NCI-H2196 (cell line): ENCODE results near the gene LHCGR.

ENCODE experiments used
- DNase-seq: peaks from one replicate; lab custom pipeline; 2025; ENCODE audit not compliant: unreplicated experiment; lab: John Stamatoyannopoulos, UW

Gene LHCGR

DNA sequence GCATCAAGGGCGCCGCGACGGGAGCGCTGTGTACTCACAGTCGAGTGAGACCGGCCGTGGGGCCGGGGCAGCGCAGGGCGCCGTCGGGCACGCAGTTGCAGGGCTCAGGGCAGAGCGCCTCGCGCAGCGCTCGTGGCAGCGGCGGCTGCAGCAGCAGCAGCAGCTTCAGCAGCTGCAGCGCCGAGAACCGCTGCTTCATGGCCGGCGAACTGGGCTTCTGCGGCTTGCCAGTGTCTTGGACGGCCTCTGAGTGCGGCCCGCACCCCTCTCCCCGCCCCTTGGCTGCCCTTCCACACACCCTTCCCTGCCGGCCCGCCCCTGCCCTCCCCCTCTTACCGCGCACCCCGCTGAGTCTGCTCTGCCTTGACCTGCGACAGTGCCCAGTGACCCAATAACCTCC is at the start of gene LHCGR:
Gene LHCGR, minus strand, starts transcription at position 252 of the 400 bp plus-strand sequence. Its CDS starts 53 bp downstream, at position 199.
- no peak for DNase-seq

DNA sequence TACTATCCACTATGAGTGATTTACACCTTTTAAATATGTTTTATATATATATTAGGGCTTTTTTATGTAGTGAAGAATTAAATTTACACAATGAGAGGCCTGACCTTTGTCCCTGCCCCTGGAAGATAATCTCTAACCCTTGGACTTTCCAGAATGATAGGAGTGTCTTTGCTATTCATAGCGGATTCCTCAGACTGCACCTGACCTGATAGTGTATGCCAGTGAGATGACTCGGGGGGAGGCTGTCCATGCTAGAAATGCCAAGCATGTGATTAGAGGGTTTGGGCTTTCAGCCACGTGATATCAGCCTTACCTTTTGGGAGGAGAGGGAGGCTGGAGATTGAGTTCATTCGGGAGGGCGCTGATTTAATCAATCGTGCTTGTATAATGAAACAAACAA is 44.1 kb upstream of the LHCGR start:
- no peak for DNase-seq

DNA sequence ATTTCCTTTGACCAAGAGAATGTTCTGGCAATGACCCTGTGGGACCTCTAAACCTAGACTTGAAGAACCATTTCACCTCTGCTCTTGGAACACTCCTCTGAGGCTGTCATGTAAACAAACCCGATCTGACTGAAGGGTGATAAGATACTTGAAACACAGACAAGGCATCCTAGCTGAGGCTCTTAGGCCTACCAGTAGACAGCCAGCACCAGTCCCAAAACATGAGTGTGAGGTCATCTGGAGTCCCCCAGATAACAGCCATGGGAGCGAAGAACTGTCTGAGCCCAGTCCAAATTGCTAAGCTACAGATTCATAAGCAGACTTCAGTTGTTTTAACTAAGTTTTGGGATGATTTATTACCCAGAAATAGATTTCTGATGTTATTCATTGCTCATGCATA is 39.5 kb upstream of the LHCGR start:
- DNase-seq = no peak

DNA sequence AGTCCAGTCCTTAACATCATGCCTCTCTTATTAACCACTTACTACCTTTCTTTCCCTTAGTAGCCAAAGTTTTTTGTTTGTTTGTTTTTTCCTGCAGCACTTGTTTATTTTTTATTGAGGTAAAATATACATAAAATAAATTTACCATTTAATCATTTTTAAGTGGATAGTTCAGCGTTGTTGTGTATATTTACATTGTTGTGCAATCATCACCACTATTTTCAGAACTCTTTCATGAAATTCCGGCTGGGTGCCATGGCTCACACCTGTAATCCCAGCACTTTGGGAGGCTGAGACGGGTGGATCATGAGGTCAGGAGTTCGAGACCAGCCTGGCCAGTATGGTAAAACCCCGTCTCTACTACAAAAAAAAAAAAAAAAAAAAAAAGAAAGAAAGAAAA is 38.1 kb upstream of the LHCGR start:
- DNase-seq = no peak

DNA sequence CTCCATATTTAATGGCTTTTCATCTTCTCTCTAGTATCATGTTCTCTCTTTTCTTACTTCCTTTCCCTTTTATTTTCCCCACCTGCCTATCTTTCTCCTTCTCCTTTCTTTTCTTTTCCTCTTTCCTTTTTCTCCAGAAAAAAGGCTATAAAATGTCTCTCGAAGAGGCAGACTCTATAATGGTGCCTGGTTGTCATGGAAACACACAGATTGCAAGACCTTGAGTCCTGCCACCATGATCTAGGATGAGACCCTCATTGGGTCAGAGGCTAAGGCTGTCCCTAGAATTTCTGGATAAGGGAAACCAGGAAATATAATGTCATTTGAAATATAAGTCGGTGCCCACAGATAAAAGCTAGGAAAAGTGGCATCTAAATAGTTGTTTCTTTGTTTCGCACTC is 36.5 kb upstream of the LHCGR start:
- no peak for DNase-seq

DNA sequence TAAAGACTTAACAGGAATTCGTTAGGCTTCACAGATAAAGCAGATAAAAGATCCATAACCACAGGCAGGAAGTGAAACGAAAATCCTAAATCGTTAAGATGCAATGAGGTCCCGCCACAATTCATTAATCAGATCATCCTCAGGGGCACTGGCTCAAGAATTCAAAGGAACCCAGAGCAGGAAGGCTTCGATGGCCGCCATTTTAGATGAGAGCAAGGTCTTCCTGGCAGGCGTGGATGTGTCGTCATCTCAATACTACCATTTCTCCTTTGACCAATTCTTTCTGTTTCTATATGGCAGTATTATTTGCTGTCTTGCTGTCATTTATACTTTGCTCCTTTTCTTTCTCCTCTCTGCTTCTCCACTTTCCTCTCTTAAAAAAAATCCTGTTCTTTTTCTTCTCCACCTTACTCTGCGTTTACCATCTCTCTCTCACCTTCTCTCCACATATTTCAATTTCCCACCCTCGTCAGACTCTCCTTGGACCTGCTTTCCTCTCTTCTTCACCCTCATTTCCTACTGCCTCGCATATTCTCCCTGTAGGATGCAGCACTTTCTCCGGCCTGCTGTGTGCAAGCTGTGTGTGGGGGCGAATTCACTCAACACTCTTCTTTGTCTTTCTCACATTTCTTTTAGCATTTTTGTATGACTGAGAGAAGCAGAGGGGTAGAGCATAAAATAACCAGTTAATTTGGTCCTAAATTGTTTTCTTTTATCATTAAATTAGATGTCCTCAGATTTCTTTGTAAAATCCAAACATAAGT is 35.1 kb upstream of the LHCGR start:
- DNase-seq = no peak

DNA sequence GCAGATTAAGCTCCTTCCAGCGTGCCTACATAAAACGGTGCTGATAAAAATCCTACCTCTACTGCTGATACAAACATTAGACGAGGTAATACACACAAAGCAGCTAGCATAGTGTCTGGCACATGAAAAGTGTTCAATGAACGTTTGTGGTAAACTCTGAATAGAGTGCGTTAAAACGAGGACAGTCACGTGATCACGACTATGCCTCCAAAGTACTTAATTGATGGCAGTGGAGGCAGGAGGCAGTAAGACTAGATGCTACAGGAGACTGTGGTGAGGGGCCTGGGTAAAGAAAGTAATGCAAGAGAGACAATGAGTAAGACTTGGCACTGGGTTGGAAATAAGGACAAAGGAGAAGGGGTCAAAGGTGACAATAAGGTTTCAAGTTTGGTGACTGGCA is 32.1 kb upstream of the LHCGR start:
- DNase-seq = no peak

DNA sequence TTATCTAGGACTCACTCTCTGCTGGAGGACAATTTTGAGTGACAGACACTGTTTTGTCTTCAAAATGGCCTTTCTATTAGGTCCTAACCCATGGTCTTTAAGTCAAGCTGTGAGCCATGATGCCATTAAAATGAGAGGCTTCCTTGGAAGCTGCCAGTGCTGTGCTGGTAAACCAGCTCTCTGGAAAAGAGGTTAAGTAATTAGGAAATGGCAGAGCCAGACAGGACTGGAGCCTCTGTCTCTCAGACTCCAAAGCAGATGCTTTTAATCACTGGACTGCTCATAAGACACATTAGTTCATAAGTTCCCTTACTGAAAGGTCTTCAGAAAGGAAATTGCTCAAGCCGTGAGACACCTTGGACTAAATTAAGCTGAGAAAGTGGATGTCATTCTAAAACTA is 25.8 kb upstream of the LHCGR start:
- DNase-seq = no peak

DNA sequence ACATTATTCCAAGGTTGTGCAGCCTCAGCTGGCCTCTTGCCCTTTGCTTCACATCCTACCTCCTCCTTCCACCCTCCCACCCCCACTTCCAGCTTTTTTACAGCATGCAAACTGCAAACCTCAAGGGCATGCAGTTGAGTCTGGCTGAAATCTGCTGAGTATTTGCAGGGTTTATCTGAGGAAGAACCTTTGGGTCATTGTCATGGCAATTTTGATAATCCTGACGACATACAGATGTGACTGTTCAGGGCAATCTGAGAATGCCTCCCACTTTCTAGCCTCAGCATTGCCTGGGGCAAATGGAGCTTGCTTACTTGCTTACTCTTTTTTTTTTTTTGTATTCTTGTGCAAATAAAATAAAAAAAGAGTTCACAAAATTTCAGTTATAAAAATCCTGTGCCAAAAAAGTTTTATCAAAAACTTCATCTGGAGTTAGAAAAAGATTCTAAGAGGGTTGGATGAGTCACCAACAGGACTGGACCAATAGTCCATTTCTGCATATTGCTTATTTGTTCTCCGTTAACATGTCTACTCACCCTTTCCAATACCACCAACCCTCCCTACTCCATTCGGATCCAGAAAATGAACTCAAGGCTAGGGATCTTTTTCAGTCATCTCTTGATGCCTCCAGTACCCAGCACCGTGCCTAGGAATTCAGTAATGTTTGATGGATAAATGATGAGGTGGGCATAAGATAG is 23.6 kb upstream of the LHCGR start:
- DNase-seq = no peak

DNA sequence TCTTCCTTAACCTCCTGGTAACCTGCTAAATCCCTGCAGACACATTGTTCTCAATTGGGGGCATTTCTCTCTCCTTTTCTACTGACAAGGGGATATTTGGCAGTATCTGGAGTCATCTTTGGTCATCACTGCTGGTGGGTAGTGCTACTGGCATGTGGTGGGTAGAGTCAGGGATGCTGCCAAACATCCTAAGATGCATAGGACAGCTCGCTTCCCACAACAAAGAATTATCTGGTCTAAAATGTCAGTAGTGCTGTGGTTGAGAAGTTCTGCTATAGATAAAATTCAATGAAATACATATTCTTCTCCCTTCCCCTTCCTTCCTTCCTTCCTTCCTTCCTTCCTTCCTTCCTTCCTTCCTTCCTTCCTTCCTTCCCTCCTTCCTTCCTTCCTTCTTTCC is 18.7 kb upstream of the LHCGR start:
- no peak for DNase-seq

DNA sequence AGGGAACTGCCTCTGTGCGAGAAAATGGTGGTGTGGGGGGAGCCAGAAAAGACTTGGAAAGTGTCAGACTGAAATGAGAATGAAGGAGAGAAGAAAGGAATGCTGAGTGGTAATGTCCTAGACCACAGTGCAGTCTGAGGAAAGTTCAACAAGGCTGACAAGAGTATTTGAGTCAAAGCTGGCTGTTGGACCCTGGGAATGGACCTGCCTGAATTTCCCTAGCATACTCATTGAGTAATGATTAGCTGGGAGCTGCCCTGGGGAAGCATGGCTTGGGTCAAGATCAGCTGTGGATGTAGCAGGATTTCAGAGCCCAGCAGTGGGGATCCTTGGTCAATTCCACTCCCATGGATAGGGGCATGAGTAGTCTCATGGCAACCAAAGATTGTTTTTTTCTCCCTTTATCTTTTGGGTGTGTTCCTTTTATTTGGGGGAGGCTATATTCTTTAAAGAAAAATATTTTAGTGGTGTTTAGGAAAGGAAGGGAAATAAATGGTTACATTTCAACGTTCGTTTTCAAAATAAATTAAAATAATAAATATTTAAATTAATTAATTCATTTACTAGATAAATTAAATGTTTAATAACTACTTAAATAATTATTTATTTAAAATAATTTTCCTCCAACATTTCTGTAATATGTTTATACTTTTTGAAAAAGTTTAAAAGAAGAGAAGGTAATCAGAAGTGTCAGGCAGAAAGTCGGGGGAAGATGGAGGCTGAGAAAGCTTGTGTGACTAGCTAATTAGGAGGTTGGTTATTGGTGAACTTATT is 15.9 kb upstream of the LHCGR start:
- DNase-seq = no peak

DNA sequence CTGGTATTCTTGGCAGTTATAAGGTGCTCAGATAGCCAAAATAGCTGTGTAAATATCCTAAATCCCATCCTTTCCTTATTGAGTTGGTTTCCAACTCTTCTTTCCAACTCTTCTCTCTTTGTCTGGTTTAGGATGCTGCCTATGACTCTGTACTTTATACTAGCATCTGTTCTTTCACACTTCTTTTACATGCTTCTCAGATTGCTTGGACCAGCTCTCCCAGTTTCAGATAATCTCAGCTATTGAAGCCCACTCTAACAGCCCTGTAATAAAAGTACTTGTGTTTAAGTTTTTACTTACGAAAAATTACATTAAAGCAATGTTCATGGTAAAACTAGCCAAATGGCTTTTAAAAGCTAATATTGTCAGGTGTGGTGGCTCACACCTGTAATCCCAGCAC is 14.7 kb upstream of the LHCGR start:
- DNase-seq = no peak

DNA sequence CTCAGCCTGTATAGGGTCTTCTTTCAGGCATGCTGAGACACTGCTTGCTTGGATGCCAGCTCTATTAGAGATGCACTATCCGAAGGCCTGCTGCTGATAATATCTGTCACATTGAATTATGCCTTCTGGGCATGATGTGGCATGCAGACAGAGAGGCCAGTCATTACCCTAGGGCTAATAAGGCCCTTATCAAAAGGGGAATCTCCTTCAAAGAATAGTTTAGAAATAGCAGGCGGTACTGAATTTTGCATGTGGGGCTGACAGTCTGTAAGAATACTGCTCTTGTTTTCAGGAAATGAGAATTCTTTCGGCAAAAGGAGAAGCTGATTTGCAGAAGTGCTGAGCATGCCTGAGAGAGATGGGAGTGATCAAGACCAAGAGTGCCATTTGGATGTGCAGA is 13.1 kb upstream of the LHCGR start:
- no peak for DNase-seq

DNA sequence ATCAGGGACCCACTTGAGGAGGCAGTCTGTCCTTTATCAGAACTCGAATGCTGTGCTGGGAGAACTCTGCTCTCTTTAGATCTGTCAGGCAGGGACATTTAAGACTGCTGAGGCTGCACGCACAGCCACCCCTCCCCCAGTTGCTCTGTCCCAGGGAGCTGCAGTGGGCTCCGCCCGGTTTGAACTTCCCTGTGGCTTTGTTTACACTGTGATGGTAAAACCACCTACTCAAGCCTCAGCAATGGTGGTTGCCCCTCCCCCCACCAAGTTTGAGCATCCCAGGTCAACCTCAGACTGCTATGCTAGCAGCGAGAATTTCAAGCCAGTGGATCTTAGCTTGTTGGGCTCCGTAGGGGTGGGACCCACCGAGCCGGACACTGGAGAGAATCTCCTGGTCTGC is 11.8 kb upstream of the LHCGR start:
- DNase-seq = no peak

DNA sequence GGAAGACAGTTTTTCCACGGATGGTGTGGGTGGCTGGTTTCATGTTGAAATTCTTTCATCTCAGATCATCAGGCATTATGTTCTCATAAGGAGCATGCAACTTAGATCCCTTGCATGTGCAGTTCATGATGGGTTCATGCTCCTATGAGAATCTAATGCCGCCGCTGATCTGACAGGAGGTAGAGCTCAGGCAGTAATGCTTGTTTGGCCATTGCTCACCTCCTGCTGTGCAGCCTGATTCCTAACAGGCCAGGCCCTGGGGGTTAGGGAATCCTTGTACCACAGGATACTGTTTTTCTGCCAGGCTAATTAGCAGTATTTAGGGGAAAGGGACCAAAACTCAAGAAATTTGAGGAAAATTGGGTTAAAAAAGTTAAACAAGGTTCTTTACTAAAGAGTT is 5.3 kb upstream of the LHCGR start:
- no peak for DNase-seq

DNA sequence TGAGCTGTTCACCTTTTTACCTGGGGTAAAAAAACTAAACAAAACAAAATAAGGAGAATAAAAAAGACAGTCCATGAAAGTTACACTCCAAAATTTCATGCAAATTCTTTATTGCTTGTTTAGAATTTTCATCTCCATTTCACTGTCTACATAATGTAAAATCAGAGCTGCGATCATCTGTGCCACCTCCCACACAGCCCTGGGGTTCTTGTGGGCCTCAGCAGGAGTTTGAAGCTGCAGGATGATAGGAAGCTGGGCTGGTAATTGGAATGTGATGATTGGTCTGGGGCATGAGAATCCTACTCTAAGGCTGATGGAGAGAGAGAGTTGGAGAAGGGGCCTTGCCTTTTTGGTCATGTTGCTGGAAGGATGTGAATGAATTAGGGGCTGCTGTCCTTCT is 4.2 kb upstream of the LHCGR start:
- no peak for DNase-seq

DNA sequence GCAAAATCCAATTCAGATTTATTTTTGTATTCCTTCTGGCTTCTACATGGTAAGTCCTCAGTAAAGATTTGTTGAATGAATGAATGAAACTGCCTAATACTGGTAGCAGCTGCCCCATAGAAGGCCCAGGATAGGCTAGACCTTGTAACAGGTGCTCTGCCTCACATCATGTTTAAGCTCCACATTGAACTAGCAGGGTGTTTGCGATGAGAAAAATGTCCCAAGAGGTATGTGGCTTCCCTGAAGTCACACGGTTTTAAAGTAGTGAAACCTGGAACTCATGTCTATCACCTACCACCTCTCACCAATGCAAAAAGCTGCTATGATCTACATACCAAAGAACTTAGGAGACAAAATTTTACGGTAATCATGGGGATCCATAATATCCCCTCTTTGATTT is 765 bp upstream of the LHCGR start:
- no peak for DNase-seq

DNA sequence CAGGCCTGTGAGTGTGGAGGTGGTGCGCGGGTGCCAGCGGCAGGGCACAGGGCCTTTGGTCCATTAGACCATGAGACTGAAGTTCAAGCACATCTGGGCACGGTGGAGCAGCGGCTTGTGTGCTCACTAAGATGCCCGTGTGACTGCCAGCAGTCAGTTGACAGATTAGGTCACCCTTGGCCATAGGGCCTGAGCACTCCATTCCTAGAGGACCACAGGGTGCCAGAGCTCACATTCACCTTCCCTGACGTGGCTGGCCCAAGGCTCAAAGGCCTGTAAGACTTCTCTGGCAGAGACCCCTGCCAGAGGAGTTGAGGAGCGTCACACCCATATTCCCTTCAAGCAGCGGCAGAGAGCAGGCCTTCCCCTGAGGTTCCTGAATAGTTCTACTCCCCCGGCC is 650 bp downstream of the LHCGR start:
- no peak for DNase-seq

DNA sequence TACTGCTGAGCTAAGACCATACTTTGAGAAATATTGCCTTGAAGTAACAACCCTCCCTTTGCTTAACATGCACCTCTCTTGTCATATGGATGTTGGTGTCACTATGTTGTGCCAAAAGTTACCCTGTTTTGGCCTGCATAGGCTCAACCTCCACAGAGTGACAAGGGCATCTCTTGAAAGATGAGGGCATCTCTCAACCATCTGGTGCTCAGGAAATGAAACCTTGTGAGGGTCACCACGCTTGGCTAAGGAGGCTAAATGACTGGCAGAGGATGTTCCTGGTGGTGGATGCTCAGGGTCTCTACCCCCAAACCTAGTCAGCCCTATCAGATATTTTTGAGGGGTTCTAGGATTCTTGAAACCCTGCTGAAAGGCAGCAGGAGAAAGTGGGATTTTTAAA is 2.3 kb downstream of the LHCGR start:
- no peak for DNase-seq

DNA sequence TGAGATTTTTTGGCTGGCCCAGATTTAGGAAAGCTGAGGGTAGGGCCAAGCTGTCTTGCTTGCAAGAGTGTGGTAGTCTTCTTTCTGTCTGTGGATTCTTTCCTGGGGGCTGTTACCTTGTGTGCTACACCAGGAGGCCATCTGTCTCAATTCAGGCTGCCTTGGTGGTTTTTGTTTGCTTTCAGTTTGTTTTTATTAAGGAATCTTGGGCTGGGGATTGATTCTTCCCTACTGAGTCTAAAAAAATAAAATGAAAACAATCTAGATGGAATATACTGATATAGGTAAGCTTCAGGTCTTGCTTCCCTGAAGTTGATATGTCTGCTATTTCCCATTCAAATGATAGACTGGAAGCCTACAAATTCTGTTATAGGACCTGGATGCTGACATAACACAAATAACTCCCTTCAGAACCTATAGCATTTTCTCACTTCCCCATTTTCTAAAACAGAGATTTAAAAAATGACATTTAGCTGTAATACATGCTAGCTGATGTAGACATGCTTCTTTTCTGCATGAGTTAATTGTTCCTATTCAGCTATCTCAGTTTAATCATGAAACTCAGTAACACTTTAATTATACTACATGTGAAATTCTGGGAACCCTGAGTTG is 5.3 kb downstream of the LHCGR start:
- DNase-seq = no peak

DNA sequence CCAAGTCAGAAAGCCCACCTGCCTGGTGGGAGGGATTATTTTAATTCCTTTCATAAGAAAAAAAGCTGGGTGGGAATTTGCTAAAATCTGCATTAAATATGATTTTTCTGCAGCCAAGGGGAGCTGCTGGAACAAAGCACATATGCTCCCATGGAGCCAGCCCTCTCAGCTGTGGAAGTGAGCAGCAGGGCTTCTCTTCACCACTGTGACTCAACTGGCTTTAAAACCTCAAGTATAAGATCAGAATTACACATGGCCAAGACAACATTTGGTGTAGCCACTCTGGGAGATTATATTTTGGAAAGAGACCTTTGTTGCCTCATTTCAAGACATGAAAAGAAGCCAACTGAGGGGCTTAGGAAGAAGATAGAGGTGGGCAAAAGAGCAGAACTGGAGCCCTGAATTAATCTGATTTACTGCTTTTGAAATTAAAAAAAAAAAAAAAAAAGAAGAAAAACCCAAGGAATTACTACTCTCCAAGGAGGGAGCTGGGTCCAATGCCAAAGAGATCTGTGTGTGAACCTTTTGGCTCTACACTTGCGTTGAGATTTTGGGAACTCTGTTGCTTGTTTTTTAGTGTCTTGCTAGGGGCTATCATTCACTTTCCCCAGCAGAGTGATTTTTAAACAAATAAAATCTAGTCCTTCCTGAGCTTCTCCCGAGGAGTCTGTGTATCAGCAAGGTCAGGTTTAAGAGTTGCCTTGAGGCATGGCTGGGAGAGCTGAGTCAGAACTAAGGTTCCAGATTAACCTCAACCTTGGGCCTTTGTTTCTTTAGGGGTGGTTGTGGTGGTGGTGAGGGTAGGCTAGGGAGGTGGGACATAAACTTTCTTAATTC is 6.0 kb downstream of the LHCGR start:
- no peak for DNase-seq
